Astrocyte of the cerebellum (primary cell): ENCODE results near the gene ANKRD16.
"Not testable (repeated sequence)": the region's sequence is repeated elsewhere in the genome, so short reads cannot be mapped to it uniquely, and the experiment has no call there.

Experiments used
- DNase-seq: peaks from one replicate; pipeline ENCODE4 v3.0.0-alpha.2; 2011; ENCODE audit warnings: low read depth
- H3K4me3 ChIP-seq: 2 replicates; pipeline ENCODE4 v1.5.1; 2011; ENCODE audit warnings: mild to moderate bottlenecking, low read depth, low read length, moderate library complexity
- in situ Hi-C: cut with HindIII; loops from 2 replicates; pipeline ENCODE4 v1.10.0; 2017; ENCODE audit warnings: low sequenced_read_pairs
- TF ChIP-seq, protein P1 (sequence below): IDR thresholded peaks from 2 replicates; pipeline ENCODE4 v1.5.1; 2012; ENCODE audit warnings: low read length, low read depth, moderate library complexity, mild to moderate bottlenecking; ENCODE audit errors: missing control alignments

The ANKRD16 gene

DNA sequence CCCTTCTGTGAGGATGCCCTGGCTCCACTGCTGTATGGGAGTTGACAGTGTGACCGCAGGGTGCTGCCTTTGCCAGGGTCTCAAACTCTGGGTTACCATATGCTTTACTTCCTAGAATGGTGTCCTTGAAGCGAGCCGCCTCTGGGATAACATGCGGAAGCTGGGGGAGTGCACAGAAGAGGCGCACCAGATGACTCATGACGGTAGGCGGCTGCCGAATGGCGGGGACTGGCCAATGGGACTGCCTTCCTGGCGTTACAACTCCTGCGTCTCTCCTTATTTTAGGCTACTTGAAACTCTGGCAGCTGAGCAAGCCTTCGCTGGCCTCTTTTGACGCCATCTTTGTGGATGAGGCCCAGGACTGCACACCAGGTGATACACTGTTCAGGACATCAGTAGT is 27.6 kb upstream of the ANKRD16 start:
- in situ Hi-C loops: no loop called here
- TF ChIP-seq, protein P1, sequence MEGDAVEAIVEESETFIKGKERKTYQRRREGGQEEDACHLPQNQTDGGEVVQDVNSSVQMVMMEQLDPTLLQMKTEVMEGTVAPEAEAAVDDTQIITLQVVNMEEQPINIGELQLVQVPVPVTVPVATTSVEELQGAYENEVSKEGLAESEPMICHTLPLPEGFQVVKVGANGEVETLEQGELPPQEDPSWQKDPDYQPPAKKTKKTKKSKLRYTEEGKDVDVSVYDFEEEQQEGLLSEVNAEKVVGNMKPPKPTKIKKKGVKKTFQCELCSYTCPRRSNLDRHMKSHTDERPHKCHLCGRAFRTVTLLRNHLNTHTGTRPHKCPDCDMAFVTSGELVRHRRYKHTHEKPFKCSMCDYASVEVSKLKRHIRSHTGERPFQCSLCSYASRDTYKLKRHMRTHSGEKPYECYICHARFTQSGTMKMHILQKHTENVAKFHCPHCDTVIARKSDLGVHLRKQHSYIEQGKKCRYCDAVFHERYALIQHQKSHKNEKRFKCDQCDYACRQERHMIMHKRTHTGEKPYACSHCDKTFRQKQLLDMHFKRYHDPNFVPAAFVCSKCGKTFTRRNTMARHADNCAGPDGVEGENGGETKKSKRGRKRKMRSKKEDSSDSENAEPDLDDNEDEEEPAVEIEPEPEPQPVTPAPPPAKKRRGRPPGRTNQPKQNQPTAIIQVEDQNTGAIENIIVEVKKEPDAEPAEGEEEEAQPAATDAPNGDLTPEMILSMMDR: no peak
- H3K4me3 ChIP-seq: no peak overlapping the region

DNA sequence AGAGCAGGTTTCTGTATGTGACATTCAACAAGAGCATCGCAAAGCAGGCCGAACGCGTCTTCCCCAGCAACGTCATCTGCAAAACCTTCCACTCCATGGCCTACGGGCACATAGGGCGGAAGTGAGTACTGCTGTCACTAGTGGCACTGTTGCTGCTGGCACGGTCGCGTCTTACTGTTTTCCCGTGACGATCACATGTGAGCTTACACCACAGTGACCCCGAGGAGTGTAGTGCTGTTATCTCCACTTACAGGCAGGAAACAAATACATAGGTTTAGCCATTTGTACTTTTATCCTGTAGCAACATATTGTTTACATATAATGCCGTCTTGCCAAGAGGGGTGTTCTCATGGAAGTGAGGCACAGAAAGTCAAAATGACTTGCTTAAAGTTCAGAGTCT is 25.8 kb upstream of the ANKRD16 start:
- in situ Hi-C loops: no loop called here
- H3K4me3 ChIP-seq: no peak overlapping the region
- TF ChIP-seq, protein P1: no peak
- no peak for DNase-seq

More for the DNA sequence above, 27.6 kb upstream of the ANKRD16 start:
- no peak for DNase-seq

DNA sequence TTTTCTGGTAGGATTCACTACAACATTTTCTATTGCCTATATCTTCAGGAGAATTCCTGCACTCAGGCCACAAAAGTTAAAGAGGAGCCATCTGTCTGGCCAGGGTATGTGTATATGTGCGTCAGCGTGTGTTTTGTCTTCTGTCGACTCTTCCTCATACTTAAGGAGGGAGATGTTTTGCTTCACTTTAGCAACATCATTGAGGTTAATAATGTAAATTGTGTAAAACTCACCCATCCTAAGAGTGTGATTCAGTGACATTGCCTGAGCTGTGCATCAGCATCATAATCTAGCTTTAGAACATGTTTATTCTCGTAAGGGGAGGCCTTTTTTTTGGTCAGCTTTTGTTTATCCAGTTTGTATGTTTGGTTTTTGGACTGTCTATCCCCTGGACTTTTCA is 24.0 kb upstream of the ANKRD16 start:
- in situ Hi-C loops: no loop called here
- DNase-seq: no peak
- TF ChIP-seq, protein P1: no peak
- H3K4me3 ChIP-seq: no peak overlapping the region

DNA sequence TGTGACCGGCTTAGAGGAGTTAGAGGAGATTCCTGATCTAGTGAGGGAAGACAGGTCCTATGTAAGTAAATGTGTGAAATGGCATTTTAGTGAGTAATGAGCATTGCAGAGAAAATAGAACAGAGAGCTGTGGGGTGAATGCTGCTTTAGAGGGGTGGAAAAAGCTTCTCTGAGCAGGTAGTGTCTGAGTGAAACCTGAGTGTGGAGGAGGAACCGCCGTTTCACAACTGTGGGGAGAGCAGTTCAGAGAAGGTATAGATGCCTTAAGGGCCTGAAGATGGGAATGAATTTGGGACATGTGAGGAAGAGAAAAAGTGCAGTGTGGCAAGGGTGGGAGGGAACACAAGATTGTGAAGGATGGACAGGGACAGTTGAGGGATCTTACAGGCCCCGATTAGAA is 22.0 kb upstream of the ANKRD16 start:
- H3K4me3 ChIP-seq: no peak overlapping the region
- no peak for DNase-seq
- TF ChIP-seq, protein P1: no peak
- in situ Hi-C loops: no loop called here

DNA sequence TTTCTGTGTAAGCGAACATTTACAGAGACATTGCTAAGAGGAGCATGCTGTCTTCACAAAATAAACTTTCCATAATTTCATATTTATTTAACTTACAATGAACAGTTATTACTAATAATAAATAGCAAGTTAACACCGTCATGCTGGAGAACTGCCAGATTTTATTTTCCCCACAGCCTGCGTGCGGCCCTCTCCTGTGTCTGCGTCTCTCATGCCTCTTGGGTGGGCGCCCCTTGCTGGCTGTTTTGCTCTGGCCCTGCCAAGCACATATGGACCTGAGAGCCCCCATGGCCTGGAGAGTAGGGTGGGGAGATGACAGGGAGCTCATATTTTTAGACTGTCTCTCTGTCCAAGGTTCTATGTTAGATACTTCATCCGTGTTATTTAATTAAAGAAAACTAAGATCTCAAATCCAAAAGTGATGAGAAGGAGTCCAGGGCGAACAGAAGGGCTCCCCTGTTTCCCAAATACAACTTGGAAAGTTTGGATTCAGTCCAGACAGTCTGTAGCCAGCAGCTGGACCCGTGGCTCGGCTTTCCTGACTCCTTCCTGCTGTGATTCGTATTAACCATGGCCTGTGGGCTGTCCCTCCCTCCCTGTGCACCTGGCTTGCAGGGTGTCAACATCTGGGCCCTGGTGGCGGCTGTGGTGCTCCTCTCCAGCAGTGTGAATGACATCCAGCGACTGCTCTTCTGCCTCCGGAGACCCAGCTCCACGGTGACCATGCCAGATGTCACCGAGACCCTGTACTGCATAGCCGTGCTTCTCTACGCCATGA is 20.8 kb upstream of the ANKRD16 start:
- DNase-seq: no peak
- no peak overlapping the region for H3K4me3 ChIP-seq
- in situ Hi-C loops: no loop called here
- TF ChIP-seq, protein P1: no peak

DNA sequence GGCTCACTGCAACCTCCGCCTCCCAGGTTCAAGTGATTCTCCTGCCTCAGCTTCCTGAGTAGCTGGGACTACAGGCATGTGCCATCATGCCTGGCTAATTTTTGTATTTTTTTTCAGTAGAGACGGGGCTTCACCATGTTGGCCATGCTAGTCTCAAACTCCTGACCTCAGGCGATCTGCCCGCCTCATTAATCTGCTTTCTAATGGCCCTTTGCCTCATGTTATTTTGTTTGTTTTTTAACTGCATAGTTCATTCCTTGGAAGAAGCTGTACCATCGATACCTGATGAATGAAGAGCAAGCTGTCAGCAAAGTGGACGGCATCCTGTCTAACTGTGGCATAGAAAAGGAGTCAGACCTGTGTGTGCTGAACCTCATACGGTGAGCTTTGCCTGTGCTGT is 19.0 kb upstream of the ANKRD16 start:
- in situ Hi-C loops, H3K4me3 ChIP-seq, DNase-seq: not testable (repeated sequence)

DNA sequence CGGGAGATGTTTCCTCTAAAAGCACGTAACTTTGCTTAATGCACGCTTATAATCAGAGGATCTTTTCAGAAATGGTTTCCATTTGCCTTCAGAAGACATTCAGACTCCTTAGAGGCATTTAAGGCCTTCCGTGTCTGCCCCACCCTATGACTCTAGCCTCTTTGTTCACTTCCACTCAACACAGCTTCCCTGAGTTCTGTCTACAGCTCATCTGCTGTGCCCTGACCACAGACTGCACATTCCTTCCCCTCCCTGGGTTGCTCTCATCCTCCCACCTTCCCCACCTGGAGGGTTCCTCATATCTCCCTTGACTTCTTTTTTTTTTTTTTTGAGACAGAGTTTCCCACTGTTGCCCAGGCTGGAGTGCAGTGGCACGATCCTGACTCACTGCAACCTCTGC is 17.0 kb upstream of the ANKRD16 start:
- in situ Hi-C loops: no loop called here
- TF ChIP-seq, protein P1: no peak
- DNase-seq: no peak
- no peak overlapping the region for H3K4me3 ChIP-seq
